Measurements from ENCODE around the gene CLMN.

Gene CLMN

DNA sequence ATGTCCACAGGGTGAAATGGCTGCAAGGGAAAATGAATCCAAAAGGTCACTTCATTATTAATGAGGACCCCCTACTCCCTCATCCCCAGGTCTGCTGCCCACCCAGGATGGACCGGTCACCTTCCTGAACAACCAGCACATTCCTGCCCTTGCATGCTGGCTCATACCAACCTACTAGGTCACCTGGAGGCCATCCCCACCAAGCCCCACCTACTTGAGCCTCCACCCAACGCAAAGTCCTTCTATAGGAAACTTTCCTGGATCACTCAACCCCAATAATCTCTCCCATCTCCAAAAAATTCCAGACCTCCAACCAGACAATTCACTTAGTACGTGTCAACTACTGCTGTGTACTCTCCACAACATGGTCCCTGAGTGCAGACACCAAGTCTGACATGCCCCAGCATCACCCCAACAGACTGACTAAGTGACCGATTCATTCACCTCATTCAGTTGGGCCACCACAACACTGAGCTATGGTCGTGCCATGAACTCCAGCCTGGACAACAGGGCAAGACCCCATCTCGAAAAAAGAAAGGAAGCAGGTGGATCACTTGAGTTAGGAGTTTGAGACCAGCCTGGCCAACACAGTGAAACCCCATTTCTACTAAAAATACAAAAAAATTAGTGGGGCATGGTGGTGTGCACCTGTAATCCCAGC lies 18.1 kb downstream of the CLMN start:
- no peak for DNase-seq

- no peak for DNase-seq
Observed at GRCh38 chr14:95300697-95301526, 18.8 kb downstream of the CLMN start.

GRCh38 chr14:95300002-95300696 lies 19.6 kb downstream of the CLMN start:
- no peak for DNase-seq

GRCh38 chr14:95299271-95299670 lies 20.4 kb downstream of the CLMN start:
- DNase-seq, result no peak

DNA sequence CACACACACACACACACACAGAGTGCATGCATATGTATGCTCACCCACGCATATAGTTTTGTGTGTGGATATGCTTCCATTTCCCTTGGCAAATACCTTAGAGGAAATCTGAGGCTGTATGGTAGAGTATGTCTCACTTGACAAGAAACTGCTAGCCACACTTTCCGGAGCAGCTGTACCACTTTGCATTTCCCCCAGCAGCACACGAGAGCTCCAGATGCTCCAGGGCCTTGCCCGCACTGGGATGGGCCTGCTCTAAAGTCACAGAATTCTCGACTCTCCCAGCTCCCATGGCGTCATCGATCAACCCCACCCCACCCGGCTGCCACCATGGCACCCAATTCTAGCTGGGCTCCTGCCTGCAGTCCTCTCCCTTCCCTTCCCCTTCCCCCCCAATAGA lies 21.9 kb downstream of the CLMN start:
- no peak for DNase-seq

DNA sequence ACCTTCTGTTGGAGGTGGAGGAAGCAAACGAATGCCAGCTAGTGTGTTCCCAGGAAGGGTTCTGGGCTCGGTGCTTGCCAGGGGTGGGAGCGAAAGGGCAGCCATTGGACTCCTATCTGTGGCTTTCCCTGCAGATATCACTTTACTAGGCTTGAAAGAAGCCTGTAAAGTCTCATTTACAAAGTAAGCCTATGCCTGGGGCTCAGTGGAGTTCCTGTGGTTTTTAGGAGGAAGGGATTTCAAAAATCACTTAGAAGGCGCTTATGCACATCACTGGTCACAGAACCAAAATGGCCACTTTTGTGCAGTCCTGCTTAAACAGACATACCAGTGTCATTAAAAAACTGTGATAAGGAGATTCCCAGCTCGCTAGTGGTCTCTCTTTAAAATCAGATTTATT lies 22.7 kb downstream of the CLMN start:
- DNase-seq, result no peak

- no peak for DNase-seq
Observed at GRCh38 chr14:95295600-95296376, 23.9 kb downstream of the CLMN start.

- no peak for DNase-seq
Observed at GRCh38 chr14:95294834-95295599, 24.7 kb downstream of the CLMN start.

- DNase-seq, result no peak
Observed at GRCh38 chr14:95294320-95294719, 25.4 kb downstream of the CLMN start.

DNA sequence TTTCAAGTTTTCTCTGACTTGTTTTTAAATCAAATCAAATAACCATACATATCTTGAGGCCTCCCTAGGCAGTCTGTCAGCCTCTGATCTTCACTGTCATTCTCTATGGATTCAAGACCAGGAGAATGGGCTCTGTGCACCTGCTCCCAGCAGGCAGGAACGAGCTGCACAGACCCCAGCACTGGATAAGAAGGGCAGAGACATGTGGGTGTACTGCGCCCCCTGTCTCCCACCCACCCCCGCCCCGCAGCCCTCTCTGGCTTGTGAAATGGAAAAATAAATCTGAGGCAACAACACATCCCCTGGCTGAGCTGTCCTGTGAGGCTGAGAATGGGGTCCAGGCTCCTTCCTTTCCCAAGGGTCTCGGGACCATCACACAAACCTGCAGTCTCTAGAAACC lies 26.3 kb downstream of the CLMN start:
- no peak for DNase-seq

DNA sequence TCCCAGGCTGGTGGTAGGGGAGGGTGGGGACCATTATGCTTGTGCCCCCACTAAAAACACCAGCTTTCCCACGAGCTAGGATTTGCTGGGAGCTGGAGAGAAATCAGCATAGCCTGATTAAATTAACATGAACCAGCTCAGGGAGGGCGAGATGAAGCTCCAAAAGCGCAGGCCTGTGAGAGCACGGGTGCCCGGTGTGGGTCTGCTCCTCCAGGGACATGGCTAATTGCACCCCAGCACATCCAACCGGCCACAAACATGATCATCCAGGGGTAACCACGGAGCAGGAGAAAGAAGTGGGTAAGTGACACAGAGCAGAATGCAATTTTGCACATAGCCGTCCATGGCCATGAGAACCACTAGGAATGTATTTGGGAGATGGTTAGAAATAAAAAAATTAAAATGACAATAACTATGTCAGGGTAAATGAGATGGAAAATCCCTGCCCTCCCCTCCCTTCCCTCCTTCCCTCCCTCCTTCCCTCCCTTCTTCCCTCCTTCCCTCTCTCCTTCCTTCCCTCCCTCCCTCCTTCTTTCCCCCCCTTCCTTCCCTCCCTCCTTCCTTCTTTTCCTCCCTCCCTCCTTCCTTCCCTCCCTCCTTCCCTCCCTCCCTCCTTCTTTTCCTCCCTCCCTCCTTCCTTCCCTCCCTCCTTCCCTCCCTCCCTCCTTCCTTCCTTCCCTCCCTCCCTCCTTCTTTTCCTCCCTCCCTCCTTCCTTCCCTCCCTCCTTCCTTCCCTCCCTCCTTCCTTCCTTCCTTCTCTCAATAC lies 26.9 kb downstream of the CLMN start:
- no peak for DNase-seq

DNA sequence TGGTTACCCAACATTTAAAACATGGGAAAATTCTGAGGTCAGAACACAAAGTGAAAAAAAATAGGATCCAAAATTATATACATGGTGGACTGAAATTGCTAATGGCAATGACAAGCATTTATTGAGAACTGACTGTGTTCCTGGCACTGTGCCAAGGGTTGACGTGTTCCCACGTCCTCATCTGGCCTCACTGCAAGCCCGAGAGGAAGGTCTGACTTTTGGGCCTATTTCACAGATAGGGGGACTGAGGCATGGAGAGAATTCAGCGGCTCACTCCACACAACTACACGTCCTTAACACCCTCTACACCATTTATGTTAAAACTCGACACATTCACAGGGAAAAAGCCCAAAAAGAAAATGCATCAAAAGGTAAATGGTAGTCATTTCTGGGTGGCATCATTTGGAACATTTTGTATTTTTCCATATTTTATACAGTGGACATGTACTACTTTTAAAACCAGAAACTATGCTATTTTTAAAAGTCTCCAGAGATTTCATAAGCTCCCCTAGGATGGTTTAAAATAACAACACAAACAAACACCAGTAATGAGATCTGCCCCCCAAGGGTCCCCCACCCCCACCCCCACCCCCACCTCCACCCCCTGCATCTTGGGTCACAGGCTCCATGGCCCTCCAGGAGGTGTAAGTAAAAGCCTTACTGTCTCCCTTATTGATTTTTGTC lies 27.7 kb downstream of the CLMN start:
- DNase-seq, result peak; percentile 33

DNA sequence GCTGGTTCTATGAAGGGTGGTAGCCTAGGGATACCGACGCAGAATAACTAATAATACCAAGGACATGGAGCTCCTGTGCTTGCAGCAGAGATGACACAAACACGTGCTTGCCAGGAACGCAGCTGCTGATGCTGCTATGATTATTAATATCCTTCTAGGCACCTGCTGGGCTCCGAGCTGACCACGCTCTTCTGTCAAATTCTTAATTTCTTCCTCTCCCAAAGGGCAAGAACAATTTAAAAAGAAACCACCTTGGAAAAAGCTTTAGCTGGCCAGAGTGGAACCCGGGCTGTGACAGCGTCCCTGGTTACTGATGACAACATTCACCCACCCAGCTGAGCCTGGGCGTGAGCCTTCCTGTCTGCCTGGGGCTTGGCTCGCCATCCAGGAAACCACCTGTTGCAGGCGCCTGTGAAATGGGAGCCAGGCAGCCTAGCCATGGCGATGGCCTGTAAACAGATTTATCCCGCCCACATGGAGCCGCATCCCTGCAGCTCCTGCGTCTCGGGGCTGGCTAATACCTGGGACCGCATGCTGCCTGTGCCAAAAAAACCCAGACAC lies 28.8 kb downstream of the CLMN start:
- peak; percentile 83 for DNase-seq

GRCh38 chr14:95290021-95290420 lies 29.7 kb downstream of the CLMN start:
- DNase-seq, result no peak

DNA sequence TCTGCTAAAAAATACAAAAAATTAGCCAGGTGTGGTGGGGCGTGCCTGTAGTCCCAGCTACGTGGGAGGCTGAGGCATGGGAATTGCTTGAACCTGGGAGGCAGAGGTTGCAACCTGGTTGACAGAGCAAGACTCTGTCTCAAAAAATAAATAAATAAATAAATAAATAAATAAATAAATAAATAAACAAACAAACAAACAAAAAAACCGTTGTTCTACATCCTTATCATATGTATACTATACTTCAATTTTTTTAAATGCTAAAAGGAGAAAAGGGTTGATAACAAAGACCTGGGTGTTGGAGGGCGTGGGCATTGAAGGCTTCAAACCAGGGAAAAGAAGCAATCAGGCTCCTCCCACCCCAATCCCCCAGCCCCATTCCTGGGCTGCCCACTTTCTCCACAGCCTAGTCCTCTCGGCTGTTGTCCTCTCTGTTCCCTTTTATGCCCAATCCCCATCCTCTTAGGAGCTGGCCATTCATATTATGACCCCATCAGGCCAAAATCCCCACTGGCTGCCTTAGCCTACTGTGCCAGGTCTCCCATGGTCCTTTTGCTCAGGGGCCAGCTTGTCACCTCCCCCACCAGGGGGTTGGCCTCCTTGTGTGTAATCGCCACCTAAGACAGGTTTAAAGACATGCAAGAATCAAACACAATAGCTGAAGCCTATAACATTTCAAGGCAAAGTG lies 30.2 kb downstream of the CLMN start:
- no peak for DNase-seq

GRCh38 chr14:95288672-95289322 lies 30.9 kb downstream of the CLMN start:
- no peak for DNase-seq

GRCh38 chr14:95287176-95287754 lies 32.4 kb downstream of the CLMN start:
- DNase-seq, result no peak

GRCh38 chr14:95286645-95287044 lies 33.1 kb downstream of the CLMN start:
- DNase-seq, result no peak

DNA sequence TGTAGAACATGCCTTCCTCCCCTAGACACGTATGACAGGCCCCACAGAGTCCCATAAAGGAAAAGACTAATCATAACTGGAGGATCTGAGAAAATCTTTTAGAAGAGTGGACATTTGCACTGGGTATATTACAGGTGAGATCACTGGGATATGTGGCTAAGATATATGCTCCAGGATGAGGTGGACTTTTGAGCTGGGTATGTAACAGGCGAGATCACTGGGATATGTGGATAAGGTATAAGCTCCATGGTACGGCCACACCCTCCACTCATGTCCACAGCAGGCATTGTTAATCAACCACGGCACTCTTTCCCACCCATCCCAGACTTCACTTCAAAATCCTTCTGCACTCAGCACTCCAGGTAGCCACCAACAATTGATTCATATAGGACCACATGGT lies 34.1 kb downstream of the CLMN start:
- DNase-seq, result no peak

All from NCI-H2107 (cell line).